Upper lobe of left lung (tissue), 6 donors: Measurements from ENCODE around the gene KDSR. TPM values are rescaled to one million over a fixed set of nuclear protein-coding genes. Genes with fewer than 3 reads are reported as not detected.
"Not testable (repeated sequence)": the region's sequence is repeated elsewhere in the genome, so short reads cannot be mapped to it uniquely, and the experiment has no call there.

ENCODE experiments used
- ATAC-seq, 2 donors: fragments of 200-7000 bp; cut with Tn5 transposase; one replicate each; pipeline ENCODE4 v1.9.1; 2022; ENCODE audit warnings: mild to moderate bottlenecking in 2 of 2, moderate library complexity in 2 of 2; ENCODE audit not compliant: low FRiP score in 2 of 2
- DNase-seq, 2 donors: peaks; one replicate each; pipeline ENCODE4 v3.0.0-alpha.2; 2019 to 2020
- H3K27ac ChIP-seq, 4 donors: fragments of 200-600 bp; sonication (generic); one replicate each; pipeline ENCODE4 v1.5.1; 2016 to 2019
- H3K27me3 ChIP-seq, 4 donors: fragments of 200-600 bp; sonication (generic); one replicate each; pipeline ENCODE4 v1.5.1; 2017 to 2019
- H3K36me3 ChIP-seq, 4 donors: fragments of 200-600 bp; sonication (generic); one replicate each; pipeline ENCODE4 v1.5.1; 2016 to 2019
- H3K4me1 ChIP-seq, 4 donors: fragments of 200-600 bp; sonication (generic); one replicate each; pipeline ENCODE4 v1.5.1; 2018 to 2019
- H3K4me3 ChIP-seq, 4 donors: fragments of 200-600 bp; sonication (generic); one replicate each; pipeline ENCODE4 v1.5.1; 2017 to 2019; ENCODE audit warnings: mild to moderate bottlenecking in 2 of 4, moderate library complexity in 1 of 4
- H3K9me3 ChIP-seq, 4 donors: fragments of 200-600 bp; sonication (generic); one replicate each; pipeline ENCODE4 v1.5.1; 2018 to 2019
- EP300 ChIP-seq, 4 donors: sonication (generic); formaldehyde crosslinking; IDR thresholded peaks; one replicate each; pipeline ENCODE4 v1.5.1; 2017; ENCODE audit warnings: antibody characterized with exemption in 4 of 4, control low read depth in 2 of 4
- POLR2A ChIP-seq, 4 donors: fragments of 450-650 bp; IDR thresholded peaks; one replicate each; pipeline ENCODE4 v1.5.1; 2016 to 2017; ENCODE audit warnings: antibody characterized with exemption in 4 of 4, mild to moderate bottlenecking in 2 of 4
- POLR2AphosphoS5 ChIP-seq, 2 donors: sonication (generic); formaldehyde crosslinking; IDR thresholded peaks; one replicate each; pipeline ENCODE4 v1.5.1; 2017; ENCODE audit warnings: antibody characterized with exemption in 2 of 2
- WGBS, 2 donors: methylation state at CpG; one replicate each; pipeline ENCODE4 v1.1.5; 2017 to 2018; 5-methylcytosine and 5-hydroxymethylcytosine counted together
- total RNA-seq, 6 donors: library from RNA; depleted of rRNA in 4 of 6; stranded (reverse); fragments of >200 nt in 4 of 6; gene quantifications; one replicate each; pipeline versions ENCODE4 v1.1.0 to v1.2.1, GENCODE V29; 2016 to 2021
- TF ChIP-seq, protein P1 (sequence below), 6 experiments: fragments of 450-650 bp in 4 of 6; fragments of 200-600 bp in 2 of 6; sonication (generic) in 2 of 6; IDR thresholded peaks; one replicate each; pipeline ENCODE4 v1.5.1; 2016 to 2019; ENCODE audit warnings: antibody characterized with exemption in 6 of 6
- donor health status: DM: no; HTN: no; CAD: no; lungs with moderate emphysema.
- donor health status: DM: no; HTN: yes; CAD: no; lungs with severe emphysema.

Gene KDSR
- total RNA-seq, 6 donors from 2014 or later, result 26.2 to 68.8 (median 45.2) TPM

GRCh38 chr18:63374540-63374939 lies 7.5 kb upstream of the KDSR start:
- Histone ChIP-seq H3K4me1 (no peaks in the 10 kb centered on the region), H3K9me3 (no peaks in the 10 kb centered on the region), H3K36me3 (no peaks in the 10 kb centered on the region), H3K27me3 (no peaks in the 10 kb centered on the region), H3K27ac (no peak overlapping the region), H3K4me3 (no peak overlapping the region)
- no peak for DNase-seq
- no peak for ATAC-seq
- TF ChIP-seq, protein P1, sequence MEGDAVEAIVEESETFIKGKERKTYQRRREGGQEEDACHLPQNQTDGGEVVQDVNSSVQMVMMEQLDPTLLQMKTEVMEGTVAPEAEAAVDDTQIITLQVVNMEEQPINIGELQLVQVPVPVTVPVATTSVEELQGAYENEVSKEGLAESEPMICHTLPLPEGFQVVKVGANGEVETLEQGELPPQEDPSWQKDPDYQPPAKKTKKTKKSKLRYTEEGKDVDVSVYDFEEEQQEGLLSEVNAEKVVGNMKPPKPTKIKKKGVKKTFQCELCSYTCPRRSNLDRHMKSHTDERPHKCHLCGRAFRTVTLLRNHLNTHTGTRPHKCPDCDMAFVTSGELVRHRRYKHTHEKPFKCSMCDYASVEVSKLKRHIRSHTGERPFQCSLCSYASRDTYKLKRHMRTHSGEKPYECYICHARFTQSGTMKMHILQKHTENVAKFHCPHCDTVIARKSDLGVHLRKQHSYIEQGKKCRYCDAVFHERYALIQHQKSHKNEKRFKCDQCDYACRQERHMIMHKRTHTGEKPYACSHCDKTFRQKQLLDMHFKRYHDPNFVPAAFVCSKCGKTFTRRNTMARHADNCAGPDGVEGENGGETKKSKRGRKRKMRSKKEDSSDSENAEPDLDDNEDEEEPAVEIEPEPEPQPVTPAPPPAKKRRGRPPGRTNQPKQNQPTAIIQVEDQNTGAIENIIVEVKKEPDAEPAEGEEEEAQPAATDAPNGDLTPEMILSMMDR (IDR thresholded peaks at IDR 0.05), result no peak
- 32 to 50% methylated on average over 1 of the region's 1 CpG for WGBS, 2 donors

GRCh38 chr18:63373161-63373560 lies 6.2 kb upstream of the KDSR start:
- 93 to 94% methylated on average over 1 of the region's 1 CpG for WGBS, 2 donors
- TF ChIP-seq EP300 (IDR thresholded peaks at IDR 0.05) (no peak), POLR2AphosphoS5 (IDR thresholded peaks at IDR 0.05) (no peak)
- ATAC-seq, result no peak
- H3K4me3 ChIP-seq, result no peak overlapping the region
- no peaks in the 10 kb centered on the region for H3K27me3 ChIP-seq
- H3K36me3 ChIP-seq, result no peaks in the 10 kb centered on the region
- peaks cover 2 to 5% (median 3%) of the 10 kb centered on the region in 4 donors for H3K4me1 ChIP-seq
- no peak overlapping the region for H3K27ac ChIP-seq
- DNase-seq, result no peak
- H3K9me3 ChIP-seq, result no peaks in the 10 kb centered on the region

- H3K27me3 ChIP-seq, result no peaks in the 10 kb centered on the region
- peak overlapping the region in 1 of 4 donors; percentile 98 for H3K4me3 ChIP-seq
- H3K27ac ChIP-seq, result no peak overlapping the region
- no peaks in the 10 kb centered on the region for H3K9me3 ChIP-seq
- DNase-seq (no peak), ATAC-seq (no peak)
- H3K4me1 ChIP-seq, result peaks cover 17 to 23% (median 18%) of the 10 kb centered on the region in 4 donors
- WGBS, 2 donors, result 70 to 82% methylated on average over 4 of the region's 4 CpGs
- H3K36me3 ChIP-seq, result no peaks in the 10 kb centered on the region
- TF ChIP-seq POLR2AphosphoS5 (IDR thresholded peaks at IDR 0.05), result no peak
- no peak for TF ChIP-seq EP300 (IDR thresholded peaks at IDR 0.05)
These were observed 1.6 kb upstream of the KDSR start for GRCh38 chr18:63368611-63369010.

DNA sequence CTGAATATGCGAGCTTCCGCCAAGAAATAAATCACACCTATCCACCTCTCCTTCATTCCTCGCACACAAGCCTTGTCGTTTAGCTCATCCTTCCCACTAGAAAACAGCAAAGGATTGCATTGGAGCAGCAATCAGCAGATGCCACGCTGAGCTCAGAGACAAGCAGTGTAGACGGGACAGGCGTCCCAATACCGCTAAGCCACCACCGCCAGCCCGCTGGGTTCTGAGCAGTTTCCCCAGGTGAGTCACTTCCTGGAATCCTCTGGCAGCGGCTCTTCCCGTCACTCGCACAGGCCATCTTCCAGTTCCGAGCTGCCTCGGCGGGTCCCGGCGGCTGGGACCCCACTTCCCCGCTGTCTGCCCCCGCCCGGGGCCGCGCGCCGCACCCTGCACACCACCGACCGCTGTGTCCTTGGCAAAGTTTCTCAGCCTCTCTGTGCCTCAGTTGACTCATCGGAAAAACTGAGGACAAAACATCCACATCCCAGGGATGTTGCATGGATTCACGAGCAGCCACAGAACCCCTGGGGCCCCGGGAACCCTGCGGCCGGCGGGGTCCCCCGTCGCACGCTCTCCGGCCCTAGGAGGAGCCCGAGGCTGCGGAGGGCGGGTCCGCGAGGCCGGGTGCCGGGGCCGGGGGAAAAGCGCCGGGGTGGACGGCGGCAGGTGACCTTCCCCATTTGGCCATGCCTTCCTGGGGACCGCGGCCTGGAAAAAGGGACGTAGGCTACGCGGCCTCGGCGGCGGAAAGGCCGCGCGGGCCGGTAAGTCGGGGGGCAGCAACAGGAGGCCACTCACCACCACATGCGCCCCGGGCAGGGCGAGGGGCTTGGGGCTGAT lies 573 bp downstream of the KDSR start:
- 0 to 1% methylated on average over 14 to 42 of the region's 65 CpGs for WGBS, 2 donors
- no peak for TF ChIP-seq POLR2A (IDR thresholded peaks at IDR 0.05)
- TF ChIP-seq POLR2AphosphoS5 (IDR thresholded peaks at IDR 0.05), result peak in 1 of 2 donors; percentile 25
- H3K4me3 ChIP-seq, result peak overlapping the region; percentile 77 to 99 (median 88)
- peaks cover 0 to 12% (median 7%) of the 10 kb centered on the region in 4 donors for H3K36me3 ChIP-seq
- ATAC-seq (peak; percentile 41 to 51), DNase-seq (peak; percentile 80 to 89)
- no peaks in the 10 kb centered on the region for H3K9me3 ChIP-seq
- peaks cover 17 to 23% (median 18%) of the 10 kb centered on the region in 4 donors for H3K4me1 ChIP-seq
- no peaks in the 10 kb centered on the region for H3K27me3 ChIP-seq
- peak overlapping the region; percentile 96 to 99 (median 98) for H3K27ac ChIP-seq

DNA sequence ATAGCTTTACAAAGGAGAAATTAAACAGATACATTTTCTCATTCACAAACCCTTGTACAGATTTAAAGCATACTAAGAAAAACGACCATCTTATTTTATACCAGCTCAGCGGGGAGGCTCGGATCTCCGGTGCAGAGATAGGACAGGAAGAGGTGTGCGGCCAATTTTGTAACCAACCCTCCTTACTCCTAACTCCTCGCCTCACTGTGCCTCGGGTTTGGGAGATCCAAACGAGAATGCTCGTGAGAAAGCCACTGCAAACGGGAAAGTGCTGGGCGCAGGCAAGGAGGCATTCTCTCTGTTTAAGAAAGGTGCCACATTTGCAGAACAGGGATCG lies 1.2 kb downstream of the KDSR start:
- ATAC-seq (no peak), DNase-seq (no peak)
- Histone ChIP-seq H3K27ac (peak overlapping the region in 3 of 4 donors; percentile 96 to 99 (median 97)), H3K9me3 (no peaks in the 10 kb centered on the region), H3K36me3 (peaks cover 0 to 17% (median 9%) of the 10 kb centered on the region in 4 donors), H3K4me1 (peaks cover 17 to 23% (median 18%) of the 10 kb centered on the region in 4 donors), H3K4me3 (peak overlapping the region; percentile 77 to 99 (median 88)), H3K27me3 (no peaks in the 10 kb centered on the region)
- WGBS, 2 donors, result 2 to 7% methylated on average over 12 of the region's 12 CpGs
- TF ChIP-seq POLR2A (IDR thresholded peaks at IDR 0.05) (no peak), POLR2AphosphoS5 (IDR thresholded peaks at IDR 0.05) (no peak), EP300 (IDR thresholded peaks at IDR 0.05) (no peak)
- TF ChIP-seq, protein P1 (IDR thresholded peaks at IDR 0.05), result no peak

GRCh38 chr18:63363951-63364350 lies 3.1 kb downstream of the KDSR start:
- H3K4me1 ChIP-seq, result peaks cover 17 to 23% (median 18%) of the 10 kb centered on the region in 4 donors
- H3K27ac ChIP-seq, result no peak overlapping the region
- TF ChIP-seq, protein P1 (IDR thresholded peaks at IDR 0.05), result no peak
- TF ChIP-seq POLR2AphosphoS5 (IDR thresholded peaks at IDR 0.05) (no peak), EP300 (IDR thresholded peaks at IDR 0.05) (no peak), POLR2A (IDR thresholded peaks at IDR 0.05) (no peak)
- H3K27me3 ChIP-seq, result no peaks in the 10 kb centered on the region
- H3K9me3 ChIP-seq, result no peaks in the 10 kb centered on the region
- H3K36me3 ChIP-seq, result peaks cover 0 to 35% (median 10%) of the 10 kb centered on the region in 4 donors
- 48 to 57% methylated on average over 2 of the region's 2 CpGs for WGBS, 2 donors
- DNase-seq (no peak), ATAC-seq (no peak)
- H3K4me3 ChIP-seq, result no peak overlapping the region

- not testable (repeated sequence) for H3K4me3 ChIP-seq
- WGBS, 2 donors, result no CpG with 5 or more reads among the region's 2 CpGs
These were observed 3.6 kb downstream of the KDSR start for GRCh38 chr18:63363420-63363819.

More at GRCh38 chr18:63363420-63363819, 3.6 kb downstream of the KDSR start:
- not testable (repeated sequence) for DNase-seq, ATAC-seq, H3K9me3 ChIP-seq, H3K27me3 ChIP-seq, H3K27ac ChIP-seq
- H3K36me3 ChIP-seq, result peaks cover 0 to 39% (median 10%) of the 10 kb centered on the region in 4 donors
- peaks cover 17 to 20% (median 18%) of the 10 kb centered on the region in 4 donors for H3K4me1 ChIP-seq
